ENCODE data around the gene B3GNT5.

GRCh38 chr3:183215591-183216202, 37.4 kb upstream of the B3GNT5 start:
- TF ChIP-seq, protein P1, sequence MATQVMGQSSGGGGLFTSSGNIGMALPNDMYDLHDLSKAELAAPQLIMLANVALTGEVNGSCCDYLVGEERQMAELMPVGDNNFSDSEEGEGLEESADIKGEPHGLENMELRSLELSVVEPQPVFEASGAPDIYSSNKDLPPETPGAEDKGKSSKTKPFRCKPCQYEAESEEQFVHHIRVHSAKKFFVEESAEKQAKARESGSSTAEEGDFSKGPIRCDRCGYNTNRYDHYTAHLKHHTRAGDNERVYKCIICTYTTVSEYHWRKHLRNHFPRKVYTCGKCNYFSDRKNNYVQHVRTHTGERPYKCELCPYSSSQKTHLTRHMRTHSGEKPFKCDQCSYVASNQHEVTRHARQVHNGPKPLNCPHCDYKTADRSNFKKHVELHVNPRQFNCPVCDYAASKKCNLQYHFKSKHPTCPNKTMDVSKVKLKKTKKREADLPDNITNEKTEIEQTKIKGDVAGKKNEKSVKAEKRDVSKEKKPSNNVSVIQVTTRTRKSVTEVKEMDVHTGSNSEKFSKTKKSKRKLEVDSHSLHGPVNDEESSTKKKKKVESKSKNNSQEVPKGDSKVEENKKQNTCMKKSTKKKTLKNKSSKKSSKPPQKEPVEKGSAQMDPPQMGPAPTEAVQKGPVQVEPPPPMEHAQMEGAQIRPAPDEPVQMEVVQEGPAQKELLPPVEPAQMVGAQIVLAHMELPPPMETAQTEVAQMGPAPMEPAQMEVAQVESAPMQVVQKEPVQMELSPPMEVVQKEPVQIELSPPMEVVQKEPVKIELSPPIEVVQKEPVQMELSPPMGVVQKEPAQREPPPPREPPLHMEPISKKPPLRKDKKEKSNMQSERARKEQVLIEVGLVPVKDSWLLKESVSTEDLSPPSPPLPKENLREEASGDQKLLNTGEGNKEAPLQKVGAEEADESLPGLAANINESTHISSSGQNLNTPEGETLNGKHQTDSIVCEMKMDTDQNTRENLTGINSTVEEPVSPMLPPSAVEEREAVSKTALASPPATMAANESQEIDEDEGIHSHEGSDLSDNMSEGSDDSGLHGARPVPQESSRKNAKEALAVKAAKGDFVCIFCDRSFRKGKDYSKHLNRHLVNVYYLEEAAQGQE (IDR thresholded peaks at IDR 0.05; ENCODE audit: low read depth), result no peak
- no peak for TF ChIP-seq EP300 (IDR thresholded peaks at IDR 0.05; ENCODE audit: borderline replicate concordance)

All from Ishikawa (cell line).